Common myeloid progenitor, CD34-positive (primary cell): ENCODE measurements around the gene PGP.

Experiments
- CTCF ChIA-PET: fragments of 350-600 bp; sonication (Branson Sonifier 250); formaldehyde crosslinking; loops from one replicate; lab custom pipeline; 2021; ENCODE audit warnings: antibody characterized with exemption; lab: Charles Lee
- POLR2A ChIA-PET: fragments of 350-600 bp; sonication (Branson Sonifier 250); formaldehyde crosslinking; loops from one replicate; lab custom pipeline; 2021; ENCODE audit warnings: antibody characterized with exemption; lab: Charles Lee
- DNase-seq, 3 donors: peaks; one replicate each; pipeline versions ENCODE4 v3.0.0 to v3.0.0-alpha.2; 2013
- H3K27ac ChIP-seq, 2 experiments: 1 replicate in 1 of 2; 2 replicates in 1 of 2; pipeline ENCODE4 v1.7.0; 2013; ENCODE audit warnings: inconsistent platforms in 2 of 2, low read length in 2 of 2, mild to moderate bottlenecking in 2 of 2, low read depth in 1 of 2, moderate library complexity in 1 of 2; ENCODE audit not compliant: severe bottlenecking in 2 of 2, insufficient read depth in 1 of 2, poor library complexity in 1 of 2
- H3K27me3 ChIP-seq, 5 experiments: replicated peaks in 2 of 5; 1 replicate in 3 of 5; 2 replicates in 2 of 5; pipeline versions ENCODE4 v1.6.1 to v1.7.0; 2013; ENCODE audit warnings: low read length in 4 of 5, mild to moderate bottlenecking in 2 of 5, moderate library complexity in 2 of 5, inconsistent platforms in 1 of 5; ENCODE audit not compliant: insufficient read depth in 5 of 5, control insufficient read depth in 4 of 5
- H3K36me3 ChIP-seq, 4 experiments: 1 replicate in 2 of 4; 2 replicates in 2 of 4; pipeline versions ENCODE4 v1.6.1 to v1.7.0; 2013; ENCODE audit warnings: low read length in 3 of 4, control low read depth in 1 of 4, mild to moderate bottlenecking in 1 of 4; ENCODE audit not compliant: control insufficient read depth in 4 of 4, insufficient read depth in 4 of 4
- H3K4me1 ChIP-seq, 4 experiments: 1 replicate in 3 of 4; 2 replicates in 1 of 4; pipeline versions ENCODE4 v1.6.1 to v1.7.1; 2013; ENCODE audit warnings: low read length in 3 of 4, mild to moderate bottlenecking in 3 of 4, control low read depth in 1 of 4, inconsistent platforms in 1 of 4, moderate library complexity in 1 of 4; ENCODE audit not compliant: control insufficient read depth in 4 of 4, insufficient read depth in 4 of 4; ENCODE audit errors: control extremely low read depth in 1 of 4
- H3K4me3 ChIP-seq, 7 experiments: 1 replicate in 4 of 7; 2 replicates in 3 of 7; pipeline versions ENCODE4 v1.5.1 to v1.7.0; 2013; ENCODE audit warnings: mild to moderate bottlenecking in 7 of 7, low read length in 6 of 7, moderate library complexity in 6 of 7, inconsistent platforms in 2 of 7, low read depth in 2 of 7, control low read depth in 1 of 7; ENCODE audit not compliant: insufficient read depth in 4 of 7, control insufficient read depth in 1 of 7; ENCODE audit errors: extremely low read depth in 1 of 7
- H3K9me3 ChIP-seq, 5 experiments: 1 replicate in 4 of 5; 2 replicates in 1 of 5; pipeline versions ENCODE4 v1.6.1 to v1.7.1; 2013; ENCODE audit warnings: low read length in 4 of 5, mild to moderate bottlenecking in 2 of 5, inconsistent platforms in 1 of 5, low read depth in 1 of 5, moderate library complexity in 1 of 5; ENCODE audit not compliant: control insufficient read depth in 4 of 5, insufficient read depth in 2 of 5; ENCODE audit errors: control extremely low read depth in 1 of 5
- WGBS: methylation state at CpG from one replicate; pipeline ENCODE4 v1.1.5; 2013; ENCODE audit not compliant: insufficient coverage; 5-methylcytosine and 5-hydroxymethylcytosine counted together

The PGP gene

GRCh38 chr16:2170080-2170479 lies 44.6 kb downstream of the PGP start:
- Histone ChIP-seq H3K36me3 (peaks cover 6 to 86% (median 52%) of the 10 kb centered on the region in 4 experiments), H3K27ac (no peak overlapping the region), H3K4me1 (no peaks in the 10 kb centered on the region), H3K27me3 (no peaks in the 10 kb centered on the region), H3K4me3 (no peak overlapping the region), H3K9me3 (peaks cover 0 to 3% (median 0%) of the 10 kb centered on the region in 5 experiments)
- CTCF ChIA-PET: interaction anchor here (0.9 kb wide), 1 partner anchor 16 kb away, joined by 3 read pairs; no protein-coding TSS in a partner anchor
- POLR2A ChIA-PET: no interaction called here
- no peak for DNase-seq
- WGBS: 93% methylated on average over 15 of the region's 18 CpGs

GRCh38 chr16:2167068-2167638 lies 47.5 kb downstream of the PGP start:
- no peak for DNase-seq
- ChIA-PET POLR2A (interaction anchor here (0.7 kb wide), 1 partner anchor 12 kb away, joined by 4 read pairs; the partner anchor contains the start of gene TRAF7), CTCF (interaction anchor here (0.8 kb wide), 1 partner anchor 12 kb away, joined by 4 read pairs; the partner anchor contains the start of gene TRAF7)
- H3K36me3 ChIP-seq: peaks cover 4 to 70% (median 40%) of the 10 kb centered on the region in 4 experiments
- no peak overlapping the region for H3K27ac ChIP-seq
- H3K4me1 ChIP-seq: no peaks in the 10 kb centered on the region
- WGBS: 97% methylated on average over 15 of the region's 18 CpGs
- peaks cover 0 to 8% (median 0%) of the 10 kb centered on the region in 5 experiments for H3K9me3 ChIP-seq
- H3K4me3 ChIP-seq: no peak overlapping the region
- no peaks in the 10 kb centered on the region for H3K27me3 ChIP-seq

GRCh38 chr16:2166263-2167067 lies 48.2 kb downstream of the PGP start:
- 98% methylated on average over 12 of the region's 17 CpGs for WGBS
- Histone ChIP-seq H3K27ac (no peak overlapping the region), H3K9me3 (peaks cover 0 to 8% (median 0%) of the 10 kb centered on the region in 5 experiments), H3K4me3 (no peak overlapping the region), H3K4me1 (no peaks in the 10 kb centered on the region), H3K27me3 (no peaks in the 10 kb centered on the region), H3K36me3 (peaks cover 4 to 65% (median 36%) of the 10 kb centered on the region in 4 experiments)
- no peak for DNase-seq
- ChIA-PET CTCF (interaction anchor here (0.8 kb wide), 1 partner anchor 11 kb away, joined by 4 read pairs; the partner anchor contains the start of gene TRAF7), POLR2A (interaction anchor here (0.7 kb wide), 1 partner anchor 11 kb away, joined by 4 read pairs; the partner anchor contains the start of gene TRAF7)

GRCh38 chr16:2165861-2166260 lies 48.8 kb downstream of the PGP start:
- ChIA-PET CTCF (no interaction called here), POLR2A (no interaction called here)
- peaks cover 4 to 62% (median 33%) of the 10 kb centered on the region in 4 experiments for H3K36me3 ChIP-seq
- no peak overlapping the region for H3K4me3 ChIP-seq
- 98% methylated on average over 11 of the region's 12 CpGs for WGBS
- no peaks in the 10 kb centered on the region for H3K4me1 ChIP-seq
- no peak for DNase-seq
- no peak overlapping the region for H3K27ac ChIP-seq
- peaks cover 0 to 8% (median 0%) of the 10 kb centered on the region in 5 experiments for H3K9me3 ChIP-seq
- H3K27me3 ChIP-seq: no peaks in the 10 kb centered on the region

GRCh38 chr16:2163211-2163881 lies 51.3 kb downstream of the PGP start:
- Histone ChIP-seq H3K9me3 (peaks cover 0 to 8% (median 0%) of the 10 kb centered on the region in 5 experiments), H3K27ac (no peak overlapping the region), H3K4me3 (no peak overlapping the region), H3K27me3 (no peaks in the 10 kb centered on the region), H3K36me3 (peaks cover 4 to 47% (median 24%) of the 10 kb centered on the region in 4 experiments), H3K4me1 (peaks cover 0 to 3% (median 1%) of the 10 kb centered on the region in 4 experiments)
- ChIA-PET POLR2A (no interaction called here), CTCF (no interaction called here)
- no peak for DNase-seq
- WGBS: 98% methylated on average over 17 of the region's 26 CpGs

GRCh38 chr16:2162676-2163118 lies 51.9 kb downstream of the PGP start:
- ChIA-PET POLR2A (no interaction called here), CTCF (interaction anchor here (0.8 to 1.1 kb wide), 2 partner anchors 15 to 22 kb away, joined by 3 read pairs; no protein-coding TSS in a partner anchor)
- 95% methylated on average over 12 of the region's 13 CpGs for WGBS
- Histone ChIP-seq H3K4me3 (no peak overlapping the region), H3K4me1 (peaks cover 0 to 5% (median 3%) of the 10 kb centered on the region in 4 experiments), H3K27me3 (no peaks in the 10 kb centered on the region), H3K36me3 (peaks cover 4 to 45% (median 18%) of the 10 kb centered on the region in 4 experiments), H3K9me3 (peaks cover 0 to 8% (median 0%) of the 10 kb centered on the region in 5 experiments), H3K27ac (no peak overlapping the region)
- no peak for DNase-seq
